ENCODE data around the gene NEDD4L. TPM values are rescaled to one million over a fixed set of nuclear protein-coding genes. Genes with fewer than 3 reads are reported as not detected.
A peak's percentile ranks its signal among the peaks of the same experiment; 100 is the strongest.
"Not testable (repeated sequence)": the region's sequence is repeated elsewhere in the genome, so short reads cannot be mapped to it uniquely, and the experiment has no call there.

Gene NEDD4L
- total RNA-seq = 10 to 100 TPM; 19.6 to 28.0 (median 21.5) TPM
- polyA plus RNA-seq = 10 to 100 TPM; 14.8 to 16.9 (median 15.2) TPM
- long read RNA-seq, donor 1, partial matches to known transcripts = 5 of 14 reads
- long read RNA-seq, donor 1, other reads (novel, unspliced or antisense) = 7 of 14 reads
- long read RNA-seq, donor 2, partial matches to known transcripts = 11 of 32 reads
- long read RNA-seq, donor 2, other reads (novel, unspliced or antisense) = 21 of 32 reads

GRCh38 chr18:58043491-58044369 lies at the start of gene NEDD4L:
NEDD4L (plus strand) TSS chr18:58044226; CDS start chr18:58044661, 435 bp downstream.
- DNase-seq (peak; percentile 76 to 88), ATAC-seq (peak; percentile 87 to 94 (median 90))
- H3K36me3 ChIP-seq (ENCODE audit: insufficient read depth in 1 of 2, low read depth in 1 of 2) = no peaks in the 10 kb centered on the region
- H3K4me1 ChIP-seq = no peaks in the 10 kb centered on the region
- intact Hi-C loops (cut with DNase I) = loop anchor here (2.0 to 5.0 kb wide), 4 partner anchors 74 to 161 kb away; no protein-coding TSS in a partner anchor
- peak within 1 kb of the TSS; percentile 92 for H3K4me3 ChIP-seq
- peak within 1 kb of the TSS; percentile 73 for H3K27ac ChIP-seq
- H3K27me3 ChIP-seq (ENCODE audit: insufficient read depth in 3 of 3, low read length in 2 of 3) = no peaks in the 10 kb centered on the region
- 1 to 2% (median 1%) methylated on average over 51 to 89 of the region's 91 CpGs for WGBS, 3 donors
- no peaks in the 10 kb centered on the region for H3K9me3 ChIP-seq
- TF ChIP-seq, protein P1, sequence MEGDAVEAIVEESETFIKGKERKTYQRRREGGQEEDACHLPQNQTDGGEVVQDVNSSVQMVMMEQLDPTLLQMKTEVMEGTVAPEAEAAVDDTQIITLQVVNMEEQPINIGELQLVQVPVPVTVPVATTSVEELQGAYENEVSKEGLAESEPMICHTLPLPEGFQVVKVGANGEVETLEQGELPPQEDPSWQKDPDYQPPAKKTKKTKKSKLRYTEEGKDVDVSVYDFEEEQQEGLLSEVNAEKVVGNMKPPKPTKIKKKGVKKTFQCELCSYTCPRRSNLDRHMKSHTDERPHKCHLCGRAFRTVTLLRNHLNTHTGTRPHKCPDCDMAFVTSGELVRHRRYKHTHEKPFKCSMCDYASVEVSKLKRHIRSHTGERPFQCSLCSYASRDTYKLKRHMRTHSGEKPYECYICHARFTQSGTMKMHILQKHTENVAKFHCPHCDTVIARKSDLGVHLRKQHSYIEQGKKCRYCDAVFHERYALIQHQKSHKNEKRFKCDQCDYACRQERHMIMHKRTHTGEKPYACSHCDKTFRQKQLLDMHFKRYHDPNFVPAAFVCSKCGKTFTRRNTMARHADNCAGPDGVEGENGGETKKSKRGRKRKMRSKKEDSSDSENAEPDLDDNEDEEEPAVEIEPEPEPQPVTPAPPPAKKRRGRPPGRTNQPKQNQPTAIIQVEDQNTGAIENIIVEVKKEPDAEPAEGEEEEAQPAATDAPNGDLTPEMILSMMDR (IDR thresholded peaks at IDR 0.05) = peak; percentile 85

- DNase-seq = no peak
These were observed 48.7 kb upstream of the NEDD4L start for GRCh38 chr18:57995331-57995730.

GRCh38 chr18:57996894-57997293 lies 47.1 kb upstream of the NEDD4L start:
- ATAC-seq; H3K4me3 ChIP-seq; H3K9me3 ChIP-seq; H3K4me1 ChIP-seq; H3K36me3 ChIP-seq (ENCODE audit: insufficient read depth in 1 of 2, low read depth in 1 of 2); H3K27me3 ChIP-seq (ENCODE audit: insufficient read depth in 3 of 3, low read length in 2 of 3); DNase-seq; intact Hi-C loops (cut with DNase I); H3K27ac ChIP-seq: not testable (repeated sequence)
- 85 to 91% (median 90%) methylated on average over 3 of the region's 3 CpGs for WGBS, 3 donors

More at GRCh38 chr18:57995331-57995730, 48.7 kb upstream of the NEDD4L start:
- no peaks in the 10 kb centered on the region for H3K36me3 ChIP-seq (ENCODE audit: insufficient read depth in 1 of 2, low read depth in 1 of 2)
- no peak overlapping the region for H3K4me3 ChIP-seq
- no peak overlapping the region for H3K27ac ChIP-seq
- no peaks in the 10 kb centered on the region for H3K4me1 ChIP-seq
- intact Hi-C loops (cut with DNase I) = no loop called here
- H3K9me3 ChIP-seq = no peaks in the 10 kb centered on the region
- TF ChIP-seq, protein P1 (IDR thresholded peaks at IDR 0.05) = no peak
- no peak for ATAC-seq
- WGBS, 3 donors = 61 to 70% (median 67%) methylated on average over 1 of the region's 1 CpG
- H3K27me3 ChIP-seq (ENCODE audit: insufficient read depth in 3 of 3, low read length in 2 of 3) = no peaks in the 10 kb centered on the region

GRCh38 chr18:57997820-57998219 lies 46.2 kb upstream of the NEDD4L start:
- H3K27ac ChIP-seq = no peak overlapping the region
- H3K4me3 ChIP-seq = no peak overlapping the region
- no peak for DNase-seq
- ATAC-seq = no peak
- no peaks in the 10 kb centered on the region for H3K36me3 ChIP-seq (ENCODE audit: insufficient read depth in 1 of 2, low read depth in 1 of 2)
- H3K9me3 ChIP-seq = no peaks in the 10 kb centered on the region
- TF ChIP-seq, protein P1 (IDR thresholded peaks at IDR 0.05) = no peak
- H3K27me3 ChIP-seq (ENCODE audit: insufficient read depth in 3 of 3, low read length in 2 of 3) = no peaks in the 10 kb centered on the region
- no peaks in the 10 kb centered on the region for H3K4me1 ChIP-seq
- WGBS, 3 donors = 58 to 70% (median 64%) methylated on average over 2 of the region's 2 CpGs
- intact Hi-C loops (cut with DNase I) = no loop called here

DNA sequence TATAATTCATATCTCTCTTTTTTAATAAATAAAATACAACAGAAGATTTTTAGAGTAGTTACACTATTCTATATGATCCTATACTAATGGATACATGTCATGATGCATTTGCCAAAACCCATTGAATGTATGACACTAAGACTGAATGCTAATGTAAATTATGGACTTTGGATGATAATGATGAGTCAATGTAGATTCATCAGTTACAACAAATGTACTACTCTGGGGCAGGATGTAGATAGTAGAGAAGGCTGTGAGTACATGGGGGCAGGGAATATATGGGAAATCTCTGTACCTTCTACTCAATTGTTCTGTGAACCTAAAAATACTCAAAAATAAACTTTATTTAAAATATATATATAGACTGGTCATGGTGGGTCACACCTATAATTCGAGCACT lies 45.6 kb upstream of the NEDD4L start:
- no peaks in the 10 kb centered on the region for H3K4me1 ChIP-seq

More for the DNA sequence above, 45.6 kb upstream of the NEDD4L start:
- Histone ChIP-seq H3K9me3 (no peaks in the 10 kb centered on the region), H3K4me3 (no peak overlapping the region), H3K27ac (no peak overlapping the region), H3K36me3 (ENCODE audit: insufficient read depth in 1 of 2, low read depth in 1 of 2) (no peaks in the 10 kb centered on the region), H3K27me3 (ENCODE audit: insufficient read depth in 3 of 3, low read length in 2 of 3) (no peaks in the 10 kb centered on the region)
- ATAC-seq (no peak), DNase-seq (no peak)
- intact Hi-C loops (cut with DNase I) = no loop called here
- WGBS, 3 donors = 93 to 96% (median 96%) methylated on average over 1 of the region's 1 CpG
- TF ChIP-seq, protein P1 (IDR thresholded peaks at IDR 0.05) = no peak

Data from psoas muscle (tissue), 8 donors.